HepG2 (cell line): ENCODE data around the gene NTM. TPM values are rescaled to one million over a fixed set of nuclear protein-coding genes. Genes with fewer than 3 reads are reported as not detected.

Source experiments
- ATAC-seq: fragments of 200-7000 bp; cut with Tn5 transposase; 3 replicates; pipeline ENCODE4 v1.9.1; 2020; ENCODE audit warnings: mild to moderate bottlenecking, moderate library complexity
- BruUV-seq: library from RNA; stranded (reverse); fragments of 400-500 nt; replicated peaks from 2 replicates; lab custom pipeline; 2021; lab: Mats Ljungman, UMichigan
- CTCF ChIA-PET: fragments of 300-600 bp; formaldehyde crosslinking; extraction: SDS; loops from one replicate; lab custom pipeline; 2021; ENCODE audit warnings: low total read pairs, inconsistent platforms, low intra/inter-chr PET ratio; lab: Yijun Ruan, JAX
- POLR2A ChIA-PET: fragments of 350-600 bp; sonication (Branson Sonifier 250); formaldehyde crosslinking; loops from one replicate; lab custom pipeline; 2020; ENCODE audit warnings: antibody characterized with exemption, inconsistent platforms; lab: Yijun Ruan, JAX
- DNase-seq: peaks from one replicate; pipeline ENCODE4 v3.0.0-alpha.2; 2015; ENCODE audit warnings: low spot score
- FAIRE-seq: peaks from 3 replicates; lab custom pipeline; 2011; peaks lifted over from hg19 to GRCh38; lab: Jason Lieb, UNC
- H2AFZ ChIP-seq: one replicate; pipeline ENCODE4 v1.6.1; 2011; ENCODE audit warnings: low read length, inconsistent platforms
- H3K27ac ChIP-seq: fragments of 300-600 bp; 3 replicates; pipeline ENCODE4 v1.8.0; 2011; ENCODE audit warnings: mixed run types, mild to moderate bottlenecking, mixed read lengths, low read length, inconsistent platforms; ENCODE audit not compliant: insufficient read depth; ENCODE audit errors: extremely low read length
- H3K27me3 ChIP-seq, 2 experiments: fragments of 200-600 bp in 1 of 2; 2 replicates in 1 of 2; 3 replicates in 1 of 2; pipeline versions ENCODE4 v1.6.0 to v1.8.0; 2011; ENCODE audit warnings: low read length in 2 of 2, mild to moderate bottlenecking in 2 of 2, moderate library complexity in 2 of 2, inconsistent platforms in 1 of 2; ENCODE audit not compliant: insufficient read depth in 2 of 2, control insufficient read depth in 1 of 2
- H3K36me3 ChIP-seq, 2 experiments: fragments of 200-600 bp in 1 of 2; replicated peaks in 1 of 2; 2 replicates in 1 of 2; 3 replicates in 1 of 2; pipeline versions ENCODE4 v1.5.1 to v1.8.0; 2011; ENCODE audit warnings: low read length in 2 of 2, inconsistent platforms in 1 of 2; ENCODE audit not compliant: insufficient read depth in 2 of 2, control insufficient read depth in 1 of 2
- H3K4me1 ChIP-seq: 2 replicates; pipeline ENCODE4 v1.5.1; 2012; ENCODE audit warnings: low read length, inconsistent platforms; ENCODE audit not compliant: insufficient read depth
- H3K4me2 ChIP-seq: 2 replicates; pipeline ENCODE4 v1.6.0; 2011; ENCODE audit warnings: low read depth, low read length, inconsistent platforms
- H3K4me3 ChIP-seq, 3 experiments: fragments of 200-600 bp in 1 of 3; sonication (generic), shearing (Covaris generic) in 1 of 3; replicated peaks in 1 of 3; 2 replicates each; pipeline ENCODE4 v1.5.1; 2011 to 2016; ENCODE audit warnings: low read length in 3 of 3, inconsistent platforms in 2 of 3, low read depth in 2 of 3, mild to moderate bottlenecking in 2 of 3, control low read depth in 1 of 3, mixed read lengths in 1 of 3; ENCODE audit not compliant: insufficient read depth in 1 of 3
- H3K79me2 ChIP-seq: one replicate; pipeline ENCODE4 v1.6.1; 2011; ENCODE audit warnings: low read length, inconsistent platforms; ENCODE audit not compliant: insufficient read depth
- H3K9ac ChIP-seq: 2 replicates; pipeline ENCODE4 v1.6.0; 2011; ENCODE audit warnings: mild to moderate bottlenecking, low read depth, low read length, inconsistent platforms; ENCODE audit not compliant: insufficient read depth
- H3K9me3 ChIP-seq: 2 replicates; pipeline ENCODE4 v1.5.1; 2012; ENCODE audit warnings: mild to moderate bottlenecking, low read length
- H4K20me1 ChIP-seq: 2 replicates; pipeline ENCODE4 v1.6.0; 2011; ENCODE audit warnings: inconsistent platforms, mild to moderate bottlenecking, low read length, moderate library complexity; ENCODE audit not compliant: insufficient read depth
- ATF4 ChIP-seq, 2 experiments: fragments of 450-650 bp in 1 of 2; sonication (generic) in 1 of 2; formaldehyde crosslinking; IDR thresholded peaks; 2 replicates each; pipeline versions ENCODE4 v1.5.0 to v1.8.0; 2020 to 2022; ENCODE audit warnings: mild to moderate bottlenecking in 1 of 2, missing genetic modification reagents in 1 of 2
- BRF2 ChIP-seq: sonication (generic); formaldehyde crosslinking; IDR thresholded peaks from 2 replicates; pipeline ENCODE4 v1.8.1; 2022; ENCODE audit warnings: mild to moderate bottlenecking, missing genetic modification reagents
- HNF4G ChIP-seq, 2 experiments: sonication (generic) in 1 of 2; formaldehyde crosslinking in 1 of 2; IDR thresholded peaks; 2 replicates each; pipeline versions ENCODE4 v1.4.0 to v1.6.1; 2011 to 2020; ENCODE audit warnings: borderline replicate concordance in 2 of 2, low read depth in 2 of 2, mild to moderate bottlenecking in 2 of 2, low read length in 1 of 2, missing genetic modification reagents in 1 of 2, moderate library complexity in 1 of 2
- HNRNPLL ChIP-seq: fragments of 200-400 bp; formaldehyde crosslinking; IDR thresholded peaks from 2 replicates; pipeline ENCODE4 v1.6.1; 2017; ENCODE audit warnings: mild to moderate bottlenecking, low read depth, low read length; ENCODE audit not compliant: poor library complexity, severe bottlenecking
- IRF9 ChIP-seq: sonication (generic); formaldehyde crosslinking; IDR thresholded peaks from 2 replicates; pipeline ENCODE4 v1.8.0; 2022; ENCODE audit warnings: missing genetic modification reagents, mild to moderate bottlenecking, borderline replicate concordance
- KMT2A ChIP-seq: sonication (generic); formaldehyde crosslinking; IDR thresholded peaks from 2 replicates; pipeline ENCODE4 v1.4.0; 2020; ENCODE audit warnings: missing genetic modification reagents
- RXRA ChIP-seq: sonication (generic); formaldehyde crosslinking; IDR thresholded peaks from 2 replicates; pipeline ENCODE4 v1.5.1; 2020; ENCODE audit warnings: missing genetic modification reagents
- SIX1 ChIP-seq: sonication (generic); formaldehyde crosslinking; IDR thresholded peaks from 2 replicates; pipeline ENCODE4 v1.4.0; 2020; ENCODE audit warnings: missing genetic modification reagents, borderline replicate concordance
- STAG1 ChIP-seq: sonication (generic); formaldehyde crosslinking; IDR thresholded peaks from 2 replicates; pipeline ENCODE4 v1.4.0; 2020; ENCODE audit warnings: missing genetic modification reagents
- TAF15 ChIP-seq: fragments of 200-400 bp; formaldehyde crosslinking; IDR thresholded peaks from one replicate; pipeline ENCODE4 v1.6.1; 2018; ENCODE audit warnings: mild to moderate bottlenecking, low read depth, low read length; ENCODE audit not compliant: poor library complexity, severe bottlenecking
- ZBTB33 ChIP-seq: sonication (generic); formaldehyde crosslinking; IDR thresholded peaks from 2 replicates; pipeline ENCODE4 v1.4.0; 2020; ENCODE audit warnings: missing genetic modification reagents
- ZFYVE20 ChIP-seq: sonication (generic); formaldehyde crosslinking; IDR thresholded peaks from 2 replicates; pipeline ENCODE4 v1.8.0; 2023; ENCODE audit warnings: low read depth, mild to moderate bottlenecking, moderate library complexity, missing genetic modification reagents, borderline replicate concordance
- ZNF253 ChIP-seq: sonication (generic); formaldehyde crosslinking; IDR thresholded peaks from 2 replicates; pipeline ENCODE4 v1.8.0; 2022; ENCODE audit warnings: mild to moderate bottlenecking, missing genetic modification reagents, borderline replicate concordance
- ZNF687 ChIP-seq: sonication (generic); formaldehyde crosslinking; IDR thresholded peaks from 2 replicates; pipeline ENCODE4 v1.5.1; 2020; ENCODE audit warnings: mild to moderate bottlenecking, missing genetic modification reagents, moderate library complexity
- WGBS: methylation state at CpG from one replicate; pipeline ENCODE4 v1.1.6; 2017; ENCODE audit warnings: low lambda C conversion rate; 5-methylcytosine and 5-hydroxymethylcytosine counted together
- in situ Hi-C: cut with HindIII; loops from 2 replicates; pipeline ENCODE4 v1.10.0; 2017; ENCODE audit warnings: low pct_unique_long_range_greater_than_20kb; ENCODE audit not compliant: extremely low pct_ligation_motif_present
- intact Hi-C: fragments of 100-400 bp; cut with micrococcal nuclease; formaldehyde crosslinking; loops from one replicate; pipeline ENCODE4 v1.10.0; 2022; ENCODE audit not compliant: unreplicated experiment
- polyA plus RNA-seq, 8 experiments: library from polyadenylated mRNA; depleted of rRNA in 3 of 8; stranded (reverse) in 7 of 8; unstranded in 1 of 8; fragments of >200 nt; fragmentation: Illumina TruSeq in 4 of 8; extraction: Trizol in 4 of 8; gene quantifications; 2 replicates each; pipeline versions ENCODE4 v1.2.1 to v1.2.3, GENCODE V29; 2011 to 2016; ENCODE audit warnings: low read depth in 4 of 8, missing spikeins in 1 of 8, mixed read lengths in 1 of 8; ENCODE audit not compliant: insufficient read depth in 1 of 8
- total RNA-seq, 5 experiments: library from RNA; depleted of rRNA; stranded (reverse); fragments of >200 nt; fragmentation: Illumina TruSeq; extraction: Trizol; gene quantifications; 2 replicates each; pipeline ENCODE4 v1.2.3, GENCODE V29; 2016; ENCODE audit warnings: low read depth in 1 of 5

The NTM gene
- total and polyA plus RNA-seq, 2 of the 13 experiments (the other 11 are each of a cell fraction or from before 2014, with no cell fraction given): not detected

GRCh38 chr11:132315696-132316095 is 945.3 kb downstream of the NTM start:
- H3K4me1 ChIP-seq: no peaks in the 10 kb centered on the region
- no peak overlapping the region for H3K4me3 ChIP-seq
- BruUV-seq: no TSS peak
- CTCF ChIA-PET: no interaction called here
- H3K36me3 ChIP-seq: no peaks in the 10 kb centered on the region
- POLR2A ChIA-PET: no interaction called here
- intact Hi-C loops (no loop called here), in situ Hi-C loops (no loop called here)
- H3K9me3 ChIP-seq: no peaks in the 10 kb centered on the region
- FAIRE-seq (no peak), DNase-seq (no peak), ATAC-seq (no peak)
- no peak overlapping the region for H2AFZ ChIP-seq
- H3K27ac ChIP-seq: no peak overlapping the region
- no peak overlapping the region for H3K9ac ChIP-seq
- WGBS: 0% methylated on average over 6 of the region's 6 CpGs
- H4K20me1 ChIP-seq: no peaks in the 10 kb centered on the region
- no peak overlapping the region for H3K4me2 ChIP-seq
- H3K27me3 ChIP-seq: no peaks in the 10 kb centered on the region; a peak in 1 of 5 replicates
- H3K79me2 ChIP-seq: no peaks in the 10 kb centered on the region
- TF ChIP-seq BRF2 (CRISPR knock-in tag): no peak
- TF ChIP-seq ATF4 (CRISPR knock-in tag; IDR thresholded peaks at IDR 0.05): no peak
- TF ChIP-seq ZNF253 (CRISPR knock-in tag): no peak
- TF ChIP-seq IRF9 (CRISPR knock-in tag): no peak
- no peak for TF ChIP-seq KMT2A (CRISPR knock-in tag)
- no peak for TF ChIP-seq HNF4G (IDR thresholded peaks at IDR 0.05; ENCODE audit: borderline replicate concordance, low read depth, low read length)
- TF ChIP-seq HNF4G (CRISPR knock-in tag; IDR thresholded peaks at IDR 0.05; ENCODE audit: borderline replicate concordance, low read depth): no peak
- TF ChIP-seq ZNF687 (CRISPR knock-in tag): no peak
- TF ChIP-seq TAF15: no peak
- no peak for TF ChIP-seq STAG1
- no peak for TF ChIP-seq HNRNPLL
- TF ChIP-seq SIX1 (CRISPR knock-in tag): no peak
- TF ChIP-seq ZFYVE20 (CRISPR knock-in tag): no peak
- TF ChIP-seq ZBTB33 (CRISPR knock-in tag): no peak
- no peak for TF ChIP-seq RXRA (CRISPR knock-in tag)
